Right lobe of liver (tissue), 6 donors: Measurements from ENCODE around the gene TRMT10C. TPM values are rescaled to one million over a fixed set of nuclear protein-coding genes. Genes with fewer than 3 reads are reported as not detected.

Experiments used
- ATAC-seq, 4 donors: fragments of 200-7000 bp; cut with Tn5 transposase; one replicate each; pipeline ENCODE4 v1.9.1; 2020; ENCODE audit warnings: mild to moderate bottlenecking in 4 of 4, moderate library complexity in 4 of 4
- DNase-seq, 3 donors: peaks; one replicate each; pipeline ENCODE4 v3.0.0-alpha.2; 2020
- H3K27ac ChIP-seq, 3 donors: fragments of 200-600 bp; one replicate each; pipeline ENCODE4 v1.8.0; 2022
- H3K27me3 ChIP-seq, 2 donors: fragments of 200-600 bp; one replicate each; pipeline ENCODE4 v1.8.0; 2022
- H3K36me3 ChIP-seq, 4 donors: fragments of 200-600 bp; sonication (generic) in 1 of 4; one replicate each; pipeline versions ENCODE4 v1.5.1 to v1.8.0; 2017 to 2022; ENCODE audit warnings: control low read depth in 1 of 4
- H3K4me1 ChIP-seq, 4 donors: fragments of 200-600 bp; sonication (generic) in 1 of 4; one replicate each; pipeline versions ENCODE4 v1.5.1 to v1.8.0; 2017 to 2022; ENCODE audit warnings: control low read depth in 1 of 4
- H3K4me3 ChIP-seq, 3 donors: fragments of 200-600 bp; one replicate each; pipeline ENCODE4 v1.8.0; 2022
- H3K9me3 ChIP-seq, 4 donors: fragments of 200-600 bp; sonication (generic) in 1 of 4; one replicate each; pipeline versions ENCODE4 v1.5.1 to v1.8.0; 2017 to 2022; ENCODE audit warnings: control low read depth in 1 of 4
- CTCF ChIP-seq, 4 donors: fragments of 200-600 bp in 3 of 4; fragments of 450-650 bp in 1 of 4; IDR thresholded peaks; one replicate each; pipeline versions ENCODE4 v1.5.1 to v1.8.0; 2016 to 2022; ENCODE audit warnings: antibody characterized with exemption in 4 of 4, mild to moderate bottlenecking in 2 of 4
- POLR2A ChIP-seq: fragments of 450-650 bp; IDR thresholded peaks from one replicate; pipeline ENCODE4 v1.6.1; 2017; ENCODE audit warnings: antibody characterized with exemption, mild to moderate bottlenecking
- WGBS: methylation state at CpG from one replicate; pipeline ENCODE4 v1.1.6; 2018; ENCODE audit warnings: low coverage, low lambda C conversion rate; ENCODE audit not compliant: insufficient coverage; ENCODE audit errors: missing lambda C conversion rate; 5-methylcytosine and 5-hydroxymethylcytosine counted together
- intact Hi-C, 2 donors: fragments of 100-400 bp; cut with DNase I; formaldehyde crosslinking; loops; one replicate each; pipeline versions ENCODE4 v1.11.2 to v1.14.1; 2022
- total RNA-seq, 6 experiments: library from RNA; depleted of rRNA in 2 of 6; stranded (reverse); fragments of >200 nt in 2 of 6; fragmentation: NEBNext Ultra II Directional in 3 of 6; extraction: Animal tissue kit (Norgen Biotek cat#: 25700) in 3 of 6; gene quantifications; one replicate each; pipeline versions ENCODE4 v1.1.0 to v1.2.4, GENCODE V29; 2016 to 2023
- donor health status: DM: no; HTN: yes; CAD: no.
- donor health status: DM: no; HTN: no; CAD: no.
- donor health status: DM: no; HTN: no; CAD: no.
- donor health status: DM: no; HTN: yes; CAD: no.
- donor health status: DM: no; HTN: yes; CAD: no.

TRMT10C gene
- total RNA-seq, 6 experiments from 2014 or later, result 9.7 to 28.0 (median 13.3) TPM

GRCh38 chr3:101556064-101556463, 5.6 kb upstream of the TRMT10C start:
- no peak for TF ChIP-seq POLR2A
- no peak for TF ChIP-seq CTCF (IDR thresholded peaks at IDR 0.05)
- H3K36me3 ChIP-seq, result no peaks in the 10 kb centered on the region
- H3K27me3 ChIP-seq, result no peaks in the 10 kb centered on the region
- ATAC-seq (no peak), DNase-seq (no peak)
- WGBS, result 52% methylated on average over 3 of the region's 3 CpGs
- no peaks in the 10 kb centered on the region for H3K9me3 ChIP-seq
- no peaks in the 10 kb centered on the region for H3K4me1 ChIP-seq
- no peak overlapping the region for H3K4me3 ChIP-seq
- no peak overlapping the region for H3K27ac ChIP-seq
- intact Hi-C loops, result no loop called here

- H3K9me3 ChIP-seq, result no peaks in the 10 kb centered on the region
Observed at GRCh38 chr3:101567528-101568317, 6.1 kb downstream of the TRMT10C start.

GRCh38 chr3:101571028-101571895, 9.6 kb downstream of the TRMT10C start:
- no peaks in the 10 kb centered on the region for H3K9me3 ChIP-seq
- intact Hi-C loops, result no loop called here
- no peaks in the 10 kb centered on the region for H3K36me3 ChIP-seq
- DNase-seq, result no peak
- no peak overlapping the region for H3K4me3 ChIP-seq
- H3K27me3 ChIP-seq, result no peaks in the 10 kb centered on the region
- TF ChIP-seq POLR2A (no peak), CTCF (IDR thresholded peaks at IDR 0.05) (no peak)
- H3K4me1 ChIP-seq, result peaks cover 0 to 16% (median 2%) of the 10 kb centered on the region in 4 donors
- WGBS, result 55% methylated on average over 9 of the region's 9 CpGs
- ATAC-seq, result no peak
- no peak overlapping the region for H3K27ac ChIP-seq

More at GRCh38 chr3:101567528-101568317, 6.1 kb downstream of the TRMT10C start:
- peaks cover 0 to 9% (median 2%) of the 10 kb centered on the region in 4 donors for H3K4me1 ChIP-seq
- ATAC-seq (no peak), DNase-seq (no peak)
- no peak for TF ChIP-seq CTCF (IDR thresholded peaks at IDR 0.05)
- 80% methylated on average over 5 of the region's 6 CpGs for WGBS
- intact Hi-C loops, result no loop called here
- H3K4me3 ChIP-seq, result no peak overlapping the region
- peaks cover 0 to 11% (median 1%) of the 10 kb centered on the region in 4 donors for H3K36me3 ChIP-seq
- H3K27ac ChIP-seq, result no peak overlapping the region
- H3K27me3 ChIP-seq, result no peaks in the 10 kb centered on the region

- Histone ChIP-seq H3K36me3 (peaks cover 0 to 7% (median 1%) of the 10 kb centered on the region in 4 donors), H3K27ac (peak within 1 kb of the TSS; percentile 90 to 95 (median 91)), H3K4me1 (peaks cover 0 to 16% (median 2%) of the 10 kb centered on the region in 4 donors), H3K4me3 (peak within 1 kb of the TSS; percentile 82 to 95 (median 91)), H3K9me3 (no peaks in the 10 kb centered on the region), H3K27me3 (no peaks in the 10 kb centered on the region)
- DNase-seq (peak; percentile 98 to 99 (median 99)), ATAC-seq (peak; percentile 95 to 96 (median 96))
- TF ChIP-seq CTCF (IDR thresholded peaks at IDR 0.05), result peak; percentile 90 to 96 (median 92)
- TF ChIP-seq POLR2A, result peak; percentile 87
- intact Hi-C loops, result no loop called here
- WGBS, result 3% methylated on average over 31 of the region's 47 CpGs
Observed at GRCh38 chr3:101573449-101574387, 12.1 kb downstream of the TRMT10C start, which contains the start of gene PCNP. TSS of gene PCNP (plus strand) at chr3:101574180. CDS start at chr3:101574216, 36 bp downstream.
